KMS-11 (cell line): Measurements from ENCODE around the gene ZMYND8.

Experiments used
- H2AFZ ChIP-seq: fragments of 200-600 bp; sonication (generic); 2 replicates; pipeline ENCODE4 v1.6.1; 2016; ENCODE audit warnings: antibody characterized with exemption, mixed run types, low read depth
- H3K27ac ChIP-seq: fragments of 200-600 bp; sonication (generic); 2 replicates; pipeline ENCODE4 v1.6.1; 2016; ENCODE audit warnings: mild to moderate bottlenecking, mixed run types
- H3K27me3 ChIP-seq: fragments of 200-600 bp; sonication (generic); 2 replicates; pipeline ENCODE4 v1.6.1; 2017; ENCODE audit warnings: mild to moderate bottlenecking, low read depth, mixed run types, moderate library complexity; ENCODE audit not compliant: insufficient read depth
- H3K36me3 ChIP-seq: fragments of 200-600 bp; sonication (generic); 2 replicates; pipeline ENCODE4 v1.6.1; 2017; ENCODE audit warnings: mild to moderate bottlenecking, mixed run types; ENCODE audit not compliant: insufficient read depth
- H3K4me1 ChIP-seq: fragments of 200-600 bp; sonication (generic); 2 replicates; pipeline ENCODE4 v1.6.1; 2016; ENCODE audit warnings: mild to moderate bottlenecking, low read depth, mixed run types; ENCODE audit not compliant: poor library complexity, severe bottlenecking
- H3K4me2 ChIP-seq: fragments of 200-600 bp; sonication (generic); 2 replicates; pipeline ENCODE4 v1.7.0; 2016; ENCODE audit warnings: mild to moderate bottlenecking, mixed run types
- H3K4me3 ChIP-seq: fragments of 200-600 bp; sonication (generic); IDR thresholded peaks from 2 replicates; pipeline ENCODE4 v1.6.1; 2017; ENCODE audit warnings: low read depth, low read length, mixed read lengths; ENCODE audit not compliant: insufficient read depth
- H3K79me2 ChIP-seq: fragments of 200-600 bp; sonication (generic); 2 replicates; pipeline ENCODE4 v1.6.1; 2016; ENCODE audit warnings: low read depth, mixed run types; ENCODE audit not compliant: insufficient read depth
- H3K9ac ChIP-seq: fragments of 200-600 bp; sonication (generic); 2 replicates; pipeline ENCODE4 v1.6.1; 2016; ENCODE audit warnings: mild to moderate bottlenecking, mixed run types
- H4K20me1 ChIP-seq: fragments of 200-600 bp; sonication (generic); 2 replicates; pipeline ENCODE4 v1.6.1; 2016; ENCODE audit warnings: mild to moderate bottlenecking, mixed run types; ENCODE audit not compliant: insufficient read depth
- CTCF ChIP-seq: fragments of 200-600 bp; sonication (generic); conservative IDR thresholded peaks from 2 replicates; pipeline ENCODE4 v1.6.1; 2017; ENCODE audit warnings: low read depth, mild to moderate bottlenecking, antibody characterized with exemption, low read length, moderate library complexity, mixed read lengths

Gene ZMYND8

GRCh38 chr20:47230811-47231256 is 125.7 kb downstream of the ZMYND8 start:
- no peaks in the 10 kb centered on the region for H3K4me1 ChIP-seq
- no peaks in the 10 kb centered on the region for H3K79me2 ChIP-seq
- H4K20me1 ChIP-seq: no peaks in the 10 kb centered on the region
- H2AFZ ChIP-seq: no peak overlapping the region
- H3K9ac ChIP-seq: no peak overlapping the region
- no peak overlapping the region for H3K4me2 ChIP-seq
- no peak overlapping the region for H3K4me3 ChIP-seq
- H3K27me3 ChIP-seq: no peaks in the 10 kb centered on the region
- no peak for TF ChIP-seq CTCF
- H3K27ac ChIP-seq: no peak overlapping the region
- peaks cover 5% of the 10 kb centered on the region; the same call in 1 of the 2 replicates for H3K36me3 ChIP-seq

GRCh38 chr20:47228654-47229053 is 127.8 kb downstream of the ZMYND8 start:
- no peaks in the 10 kb centered on the region for H3K4me1 ChIP-seq
- no peak overlapping the region for H2AFZ ChIP-seq
- no peak overlapping the region for H3K9ac ChIP-seq
- H4K20me1 ChIP-seq: no peaks in the 10 kb centered on the region
- H3K27ac ChIP-seq: no peak overlapping the region
- H3K36me3 ChIP-seq: peaks cover 3% of the 10 kb centered on the region; the same call in 1 of the 2 replicates
- TF ChIP-seq CTCF: no peak
- no peak overlapping the region for H3K4me2 ChIP-seq
- no peaks in the 10 kb centered on the region for H3K79me2 ChIP-seq
- no peaks in the 10 kb centered on the region for H3K27me3 ChIP-seq
- H3K4me3 ChIP-seq: no peak overlapping the region

- peaks cover 3% of the 10 kb centered on the region; the same call in 1 of the 2 replicates for H3K36me3 ChIP-seq
- no peak overlapping the region for H3K27ac ChIP-seq
- no peaks in the 10 kb centered on the region for H3K79me2 ChIP-seq
- no peak overlapping the region for H3K9ac ChIP-seq
- H3K4me3 ChIP-seq: no peak overlapping the region
- H3K4me1 ChIP-seq: no peaks in the 10 kb centered on the region
- no peak for TF ChIP-seq CTCF
- no peak overlapping the region for H2AFZ ChIP-seq
- no peaks in the 10 kb centered on the region for H3K27me3 ChIP-seq
- no peaks in the 10 kb centered on the region for H4K20me1 ChIP-seq
- H3K4me2 ChIP-seq: no peak overlapping the region
Measured at GRCh38 chr20:47227576-47227975, 128.9 kb downstream of the ZMYND8 start.

GRCh38 chr20:47227119-47227518 is 129.4 kb downstream of the ZMYND8 start:
- no peak overlapping the region for H3K27ac ChIP-seq
- no peak for TF ChIP-seq CTCF
- no peak overlapping the region for H3K4me2 ChIP-seq
- H3K9ac ChIP-seq: no peak overlapping the region
- no peak overlapping the region for H3K4me3 ChIP-seq
- no peaks in the 10 kb centered on the region for H3K4me1 ChIP-seq
- H4K20me1 ChIP-seq: no peaks in the 10 kb centered on the region
- H3K36me3 ChIP-seq: peaks cover 3% of the 10 kb centered on the region; the same call in 1 of the 2 replicates
- no peaks in the 10 kb centered on the region for H3K79me2 ChIP-seq
- no peaks in the 10 kb centered on the region for H3K27me3 ChIP-seq
- H2AFZ ChIP-seq: no peak overlapping the region

GRCh38 chr20:47225458-47225857 is 131.0 kb downstream of the ZMYND8 start:
- Histone ChIP-seq H2AFZ (no peak overlapping the region), H3K9ac (no peak overlapping the region), H3K4me2 (no peak overlapping the region), H4K20me1 (no peaks in the 10 kb centered on the region), H3K27me3 (no peaks in the 10 kb centered on the region), H3K79me2 (no peaks in the 10 kb centered on the region), H3K4me1 (no peaks in the 10 kb centered on the region), H3K4me3 (no peak overlapping the region), H3K36me3 (no peaks in the 10 kb centered on the region; the same call in 1 of the 2 replicates), H3K27ac (no peak overlapping the region)
- TF ChIP-seq CTCF: no peak
